ENCODE data around the gene MAMDC4. TPM values are rescaled to one million over a fixed set of nuclear protein-coding genes. Genes with fewer than 3 reads are reported as not detected.
A peak's percentile ranks its signal among the peaks of the same experiment; 100 is the strongest.
"Not testable (repeated sequence)": the region's sequence is repeated elsewhere in the genome, so short reads cannot be mapped to it uniquely, and the experiment has no call there.

The MAMDC4 gene
- total RNA-seq, 1 donor from 2014 or later: 6.1 TPM

- no peak overlapping the region for H3K4me3 Mint-ChIP-seq
- no peaks in the 10 kb centered on the region for H3K9me3 Mint-ChIP-seq
- DNase-seq: no peak
- no peaks in the 10 kb centered on the region for H3K27me3 Mint-ChIP-seq
- intact Hi-C loops (cut with micrococcal nuclease): loop anchor here (10.0 kb wide), 1 partner anchor 324 kb away; no protein-coding TSS in a partner anchor
- CTCF ChIA-PET: no interaction called here
- no peak overlapping the region for H3K27ac Mint-ChIP-seq
- peaks cover 14% of the 10 kb centered on the region for H3K36me3 Mint-ChIP-seq (ENCODE audit: low read depth)
- no peak for TF ChIP-seq CTCF (IDR thresholded peaks at IDR 0.05)
- H3K4me1 Mint-ChIP-seq: peaks cover 14% of the 10 kb centered on the region
- POLR2A ChIA-PET: interaction anchor here (0.5 to 3.3 kb wide), 3 partner anchors 34 to 321 kb away, joined by 4 to 12 read pairs (median 11); partner anchors contain the start of gene RABL6
- ATAC-seq (ENCODE audit: low read depth): no peak
Measured at GRCh38 chr9:136840877-136841645, 11.1 kb upstream of the MAMDC4 start.

GRCh38 chr9:136841646-136842379, 10.3 kb upstream of the MAMDC4 start:
- H3K4me3 Mint-ChIP-seq: peak overlapping the region; percentile 87
- POLR2A ChIA-PET: interaction anchor here (1.1 to 3.3 kb wide), 8 partner anchors 35 to 399 kb away, joined by 3 to 12 read pairs (median 9); partner anchors contain the start of genes PAXX, RABL6, TRAF2 and TUBB4B
- H3K4me1 Mint-ChIP-seq: peaks cover 16% of the 10 kb centered on the region
- not testable (repeated sequence) for ATAC-seq (ENCODE audit: low read depth); H3K9me3 Mint-ChIP-seq; H3K27me3 Mint-ChIP-seq; DNase-seq
- intact Hi-C loops (cut with micrococcal nuclease): loop anchor here (1.0 to 10.0 kb wide), 6 partner anchors 35 to 323 kb away; partner anchors contain the start of genes FBXW5, RABL6 and TMEM141
- H3K27ac Mint-ChIP-seq: peak overlapping the region; percentile 35
- CTCF ChIA-PET: interaction anchor here (0.6 to 3.5 kb wide), 17 partner anchors 21 to 602 kb away, joined by 3 to 21 read pairs (median 4); partner anchors contain the start of genes NPDC1 and RABL6
- peaks cover 14% of the 10 kb centered on the region for H3K36me3 Mint-ChIP-seq (ENCODE audit: low read depth)

- ATAC-seq (ENCODE audit: low read depth) (peak; percentile 89), DNase-seq (peak; percentile 79)
- not testable (repeated sequence) for H3K9me3 Mint-ChIP-seq, H3K27me3 Mint-ChIP-seq
- Mint-ChIP-seq H3K36me3 (ENCODE audit: low read depth) (peaks cover 14% of the 10 kb centered on the region), H3K4me1 (peaks cover 18% of the 10 kb centered on the region), H3K4me3 (peak within 1 kb of the TSS; percentile 87), H3K27ac (peak within 1 kb of the TSS; percentile 35)
- intact Hi-C loops (cut with micrococcal nuclease): loop anchor here (1.0 to 10.0 kb wide), 6 partner anchors 36 to 322 kb away; partner anchors contain the start of genes FBXW5, RABL6 and TMEM141
- CTCF ChIA-PET: interaction anchor here (0.6 to 3.5 kb wide), 20 partner anchors 22 to 601 kb away, joined by 3 to 21 read pairs (median 4); partner anchors contain the start of genes NPDC1 and RABL6
- POLR2A ChIA-PET: interaction anchor here (0.6 to 3.3 kb wide), 10 partner anchors 22 to 398 kb away, joined by 3 to 12 read pairs (median 8); partner anchors contain the start of genes PAXX, RABL6, TRAF2 and TUBB4B
- TF ChIP-seq CTCF (IDR thresholded peaks at IDR 0.05): peak; percentile 60
Measured at GRCh38 chr9:136842380-136842948, 9.7 kb upstream of the MAMDC4 start, which contains the start of gene AJM1. AJM1 (plus strand) TSS chr9:136842478; CDS start chr9:136844415, 1,937 bp downstream.

GRCh38 chr9:136843159-136843800, 8.9 kb upstream of the MAMDC4 start:
- ChIA-PET CTCF (interaction anchor here (0.7 to 3.5 kb wide), 13 partner anchors 25 to 227 kb away, joined by 3 to 21 read pairs (median 3); partner anchors contain the start of genes C8G, FBXW5, NPDC1 and SAPCD2), POLR2A (interaction anchor here (1.0 to 3.3 kb wide), 6 partner anchors 36 to 203 kb away, joined by 4 to 12 read pairs (median 10); partner anchors contain the start of genes RABL6 and TRAF2)
- DNase-seq, H3K27me3 Mint-ChIP-seq, H3K9me3 Mint-ChIP-seq: not testable (repeated sequence)
- peak overlapping the region; percentile 18 for H3K27ac Mint-ChIP-seq
- peak; percentile 16 for ATAC-seq (ENCODE audit: low read depth)
- H3K4me1 Mint-ChIP-seq: peaks cover 25% of the 10 kb centered on the region
- H3K36me3 Mint-ChIP-seq (ENCODE audit: low read depth): peaks cover 14% of the 10 kb centered on the region
- intact Hi-C loops (cut with micrococcal nuclease): loop anchor here (2.0 to 10.0 kb wide), 3 partner anchors 36 to 322 kb away; partner anchors contain the start of genes RABL6 and TMEM141
- peak overlapping the region; percentile 62 for H3K4me3 Mint-ChIP-seq

- peak; percentile 28 for ATAC-seq (ENCODE audit: low read depth)
- peak; percentile 69 for DNase-seq
- H3K27ac Mint-ChIP-seq: peak overlapping the region; percentile 18
- peak overlapping the region; percentile 62 for H3K4me3 Mint-ChIP-seq
- H3K4me1 Mint-ChIP-seq: peaks cover 26% of the 10 kb centered on the region
- ChIA-PET POLR2A (interaction anchor here (3.3 kb wide), 1 partner anchor 191 kb away, joined by 12 read pairs; no protein-coding TSS in a partner anchor), CTCF (interaction anchor here (0.7 to 3.5 kb wide), 7 partner anchors 24 to 226 kb away, joined by 3 to 21 read pairs (median 3); partner anchors contain the start of genes C8G, FBXW5, SAPCD2 and TRAF2)
- peaks cover 11% of the 10 kb centered on the region for H3K36me3 Mint-ChIP-seq (ENCODE audit: low read depth)
- H3K27me3 Mint-ChIP-seq, H3K9me3 Mint-ChIP-seq: not testable (repeated sequence)
- intact Hi-C loops (cut with micrococcal nuclease): loop anchor here (2.0 to 10.0 kb wide), 3 partner anchors 37 to 321 kb away; partner anchors contain the start of genes RABL6 and TMEM141
Measured at GRCh38 chr9:136843801-136844740, 8.1 kb upstream of the MAMDC4 start.
